Mesenchymal stem cell (in vitro differentiated cells and primary cell): ENCODE results near the gene PODNL1.

Experiments
- DNase-seq: peaks from one replicate; pipeline ENCODE4 v3.0.0-alpha.2; 2013
- H2AFZ ChIP-seq: one replicate; pipeline ENCODE4 v1.6.1; 2013; ENCODE audit warnings: low read depth, mild to moderate bottlenecking, control low read depth, inconsistent platforms, low read length, moderate library complexity
- H2AK5ac ChIP-seq: 2 replicates; pipeline ENCODE4 v1.6.1; 2013; ENCODE audit warnings: low read length, moderate library complexity, mild to moderate bottlenecking, inconsistent platforms; ENCODE audit not compliant: severe bottlenecking
- H2BK120ac ChIP-seq: one replicate; pipeline ENCODE4 v1.6.1; 2013; ENCODE audit warnings: low read depth, mild to moderate bottlenecking, inconsistent platforms, low read length, moderate library complexity
- H2BK12ac ChIP-seq, 2 experiments: one replicate each; pipeline ENCODE4 v1.6.1; 2013; ENCODE audit warnings: inconsistent platforms in 2 of 2, low read length in 2 of 2, mild to moderate bottlenecking in 2 of 2, moderate library complexity in 2 of 2, control low read depth in 1 of 2
- H2BK15ac ChIP-seq: one replicate; pipeline ENCODE4 v1.6.1; 2013; ENCODE audit warnings: mild to moderate bottlenecking, low read depth, inconsistent platforms; ENCODE audit not compliant: poor library complexity, severe bottlenecking
- H2BK5ac ChIP-seq: 2 replicates; pipeline ENCODE4 v1.6.1; 2013; ENCODE audit warnings: low read depth, mild to moderate bottlenecking, low read length, control low read depth, inconsistent platforms; ENCODE audit not compliant: poor library complexity, severe bottlenecking
- H3K14ac ChIP-seq, 2 experiments: one replicate each; pipeline ENCODE4 v1.6.1; 2013; ENCODE audit warnings: inconsistent platforms in 2 of 2, low read length in 2 of 2, control low read depth in 1 of 2, mild to moderate bottlenecking in 1 of 2, moderate library complexity in 1 of 2
- H3K18ac ChIP-seq, 2 experiments: one replicate each; pipeline ENCODE4 v1.6.1; 2013; ENCODE audit warnings: inconsistent platforms in 2 of 2, low read length in 2 of 2, control low read depth in 1 of 2, low read depth in 1 of 2, mild to moderate bottlenecking in 1 of 2
- H3K23ac ChIP-seq, 2 experiments: one replicate each; pipeline ENCODE4 v1.6.1; 2013; ENCODE audit warnings: inconsistent platforms in 2 of 2, low read length in 2 of 2, mild to moderate bottlenecking in 2 of 2, moderate library complexity in 2 of 2, control low read depth in 1 of 2
- H3K27ac ChIP-seq: 2 replicates; pipeline ENCODE4 v1.5.1; 2013; ENCODE audit warnings: mild to moderate bottlenecking, moderate library complexity, low read length, control low read depth, inconsistent platforms; ENCODE audit not compliant: poor library complexity, severe bottlenecking
- H3K27me3 ChIP-seq, 2 experiments: 2 replicates each; pipeline versions ENCODE4 v1.6.1 to v1.7.0; 2013; ENCODE audit warnings: low read length in 2 of 2, mild to moderate bottlenecking in 2 of 2, moderate library complexity in 2 of 2, control low read depth in 1 of 2, inconsistent platforms in 1 of 2; ENCODE audit not compliant: control insufficient read depth in 1 of 2, insufficient read depth in 1 of 2
- H3K36me3 ChIP-seq, 2 experiments: 2 replicates each; pipeline versions ENCODE4 v1.6.1 to v1.7.0; 2013; ENCODE audit warnings: low read length in 2 of 2, control low read depth in 1 of 2, inconsistent platforms in 1 of 2, low read depth in 1 of 2, mild to moderate bottlenecking in 1 of 2; ENCODE audit not compliant: insufficient read depth in 2 of 2, control insufficient read depth in 1 of 2
- H3K4ac ChIP-seq, 2 experiments: one replicate each; pipeline ENCODE4 v1.6.1; 2013; ENCODE audit warnings: inconsistent platforms in 2 of 2, low read length in 2 of 2, mild to moderate bottlenecking in 2 of 2, moderate library complexity in 2 of 2, control low read depth in 1 of 2, low read depth in 1 of 2
- H3K4me1 ChIP-seq: 2 replicates; pipeline ENCODE4 v1.6.1; 2013; ENCODE audit warnings: low read depth, low read length, control low read depth; ENCODE audit not compliant: control insufficient read depth, insufficient read depth
- H3K4me2 ChIP-seq: 2 replicates; pipeline ENCODE4 v1.6.1; 2013; ENCODE audit warnings: low read length, mild to moderate bottlenecking, inconsistent platforms; ENCODE audit not compliant: poor library complexity, severe bottlenecking
- H3K4me3 ChIP-seq, 2 experiments: 2 replicates each; pipeline versions ENCODE4 v1.5.1 to v1.7.0; 2013; ENCODE audit warnings: low read length in 2 of 2, mild to moderate bottlenecking in 2 of 2, control low read depth in 1 of 2, low read depth in 1 of 2; ENCODE audit not compliant: insufficient read depth in 1 of 2
- H3K79me1 ChIP-seq: replicated peaks from 2 replicates; pipeline ENCODE4 v1.6.1; 2013; ENCODE audit warnings: mild to moderate bottlenecking, control low read depth, low read length, inconsistent platforms; ENCODE audit not compliant: poor library complexity, severe bottlenecking
- H3K9ac ChIP-seq: 2 replicates; pipeline ENCODE4 v1.7.0; 2013; ENCODE audit warnings: mild to moderate bottlenecking, low read length, moderate library complexity
- H3K9me3 ChIP-seq: 2 replicates; pipeline ENCODE4 v1.7.0; 2013; ENCODE audit warnings: mild to moderate bottlenecking, low read length; ENCODE audit not compliant: control insufficient read depth
- H4K8ac ChIP-seq: one replicate; pipeline ENCODE4 v1.6.1; 2013; ENCODE audit warnings: inconsistent platforms, mild to moderate bottlenecking, low read length, moderate library complexity
- H4K91ac ChIP-seq: one replicate; pipeline ENCODE4 v1.6.1; 2013; ENCODE audit warnings: mild to moderate bottlenecking, low read length, inconsistent platforms
- WGBS: methylation state at CpG from one replicate; pipeline ENCODE4 v1.1.7; 2013; ENCODE audit warnings: mixed read lengths; 5-methylcytosine and 5-hydroxymethylcytosine counted together

The PODNL1 gene

DNA sequence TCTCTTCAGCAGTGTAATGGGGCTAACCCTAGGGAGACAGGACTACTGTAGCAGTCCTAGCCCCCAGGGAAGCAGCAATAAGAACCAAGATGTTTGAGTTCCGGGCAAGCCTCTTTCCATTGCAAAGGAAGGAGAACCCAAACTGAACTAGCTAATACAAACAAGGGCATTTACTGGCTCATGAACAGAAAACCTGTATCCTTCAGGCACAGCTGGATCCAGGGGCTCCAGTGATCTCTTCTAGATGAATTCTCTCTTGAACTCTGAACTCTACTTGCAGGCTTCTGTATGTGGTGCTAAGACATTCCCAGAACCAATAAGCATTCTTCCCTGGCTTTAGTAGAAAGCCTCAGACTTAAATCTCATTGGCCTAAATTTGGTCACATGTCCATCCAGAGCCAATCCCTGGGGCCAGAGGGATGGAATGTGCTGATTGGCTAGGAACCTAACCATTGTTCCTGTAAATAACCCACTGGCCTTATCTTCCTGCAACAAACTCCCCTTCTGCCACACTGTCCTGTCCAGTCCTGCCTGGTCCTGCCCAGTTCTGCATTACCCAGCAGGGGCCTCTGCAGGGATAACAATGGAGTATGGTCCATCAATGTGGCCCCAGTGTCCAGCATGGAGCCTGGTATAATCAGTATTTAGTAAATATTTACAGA, 3.9 kb upstream of the PODNL1 start:
- H3K27me3 ChIP-seq = peaks cover 4 to 18% of the 10 kb centered on the region in 2 experiments
- peaks cover 6% of the 10 kb centered on the region for H3K9me3 ChIP-seq
- no peak overlapping the region for H4K91ac ChIP-seq
- no peak overlapping the region for H2AFZ ChIP-seq
- H4K8ac ChIP-seq = no peak overlapping the region
- H2BK15ac ChIP-seq = no peak overlapping the region
- no peak overlapping the region for H2BK12ac ChIP-seq
- H3K4ac ChIP-seq = no peak overlapping the region
- no peak overlapping the region for H3K14ac ChIP-seq
- H2AK5ac ChIP-seq = no peak overlapping the region
- no peak overlapping the region for H3K27ac ChIP-seq
- 95% methylated on average over 1 of the region's 1 CpG for WGBS
- no peak overlapping the region for H2BK120ac ChIP-seq
- no peaks in the 10 kb centered on the region for H3K36me3 ChIP-seq
- no peak overlapping the region for H3K23ac ChIP-seq
- H3K18ac ChIP-seq = no peak overlapping the region
- H2BK5ac ChIP-seq = no peak overlapping the region
- peaks cover 12% of the 10 kb centered on the region for H3K4me1 ChIP-seq
- DNase-seq = no peak
- no peak overlapping the region for H3K9ac ChIP-seq
- no peaks in the 10 kb centered on the region for H3K79me1 ChIP-seq
- no peak overlapping the region for H3K4me3 ChIP-seq
- no peak overlapping the region for H3K4me2 ChIP-seq

- DNase-seq = no peak
- Histone ChIP-seq H3K23ac (no peak overlapping the region), H2BK15ac (no peak overlapping the region), H3K18ac (no peak overlapping the region), H2AFZ (no peak overlapping the region), H3K36me3 (peaks cover 0 to 4% of the 10 kb centered on the region in 2 experiments), H2BK120ac (no peak overlapping the region), H3K4me2 (no peak overlapping the region), H3K4me1 (peaks cover 16% of the 10 kb centered on the region), H3K14ac (no peak overlapping the region), H2BK5ac (no peak overlapping the region), H3K9me3 (peaks cover 6% of the 10 kb centered on the region), H4K91ac (peak overlapping the region; percentile 3), H3K4ac (no peak overlapping the region), H3K4me3 (peak overlapping the region in 1 of 2 experiments; percentile 23), H3K9ac (no peak overlapping the region), H2BK12ac (no peak overlapping the region), H2AK5ac (no peak overlapping the region), H3K27me3 (peaks cover 4 to 42% of the 10 kb centered on the region in 2 experiments), H3K27ac (no peak overlapping the region), H4K8ac (peak overlapping the region; percentile 3), H3K79me1 (no peaks in the 10 kb centered on the region)
- WGBS = 60% methylated on average over 21 of the region's 29 CpGs
These were observed 527 bp downstream of the PODNL1 start for GRCh38 chr19:13937479-13938300.

DNA sequence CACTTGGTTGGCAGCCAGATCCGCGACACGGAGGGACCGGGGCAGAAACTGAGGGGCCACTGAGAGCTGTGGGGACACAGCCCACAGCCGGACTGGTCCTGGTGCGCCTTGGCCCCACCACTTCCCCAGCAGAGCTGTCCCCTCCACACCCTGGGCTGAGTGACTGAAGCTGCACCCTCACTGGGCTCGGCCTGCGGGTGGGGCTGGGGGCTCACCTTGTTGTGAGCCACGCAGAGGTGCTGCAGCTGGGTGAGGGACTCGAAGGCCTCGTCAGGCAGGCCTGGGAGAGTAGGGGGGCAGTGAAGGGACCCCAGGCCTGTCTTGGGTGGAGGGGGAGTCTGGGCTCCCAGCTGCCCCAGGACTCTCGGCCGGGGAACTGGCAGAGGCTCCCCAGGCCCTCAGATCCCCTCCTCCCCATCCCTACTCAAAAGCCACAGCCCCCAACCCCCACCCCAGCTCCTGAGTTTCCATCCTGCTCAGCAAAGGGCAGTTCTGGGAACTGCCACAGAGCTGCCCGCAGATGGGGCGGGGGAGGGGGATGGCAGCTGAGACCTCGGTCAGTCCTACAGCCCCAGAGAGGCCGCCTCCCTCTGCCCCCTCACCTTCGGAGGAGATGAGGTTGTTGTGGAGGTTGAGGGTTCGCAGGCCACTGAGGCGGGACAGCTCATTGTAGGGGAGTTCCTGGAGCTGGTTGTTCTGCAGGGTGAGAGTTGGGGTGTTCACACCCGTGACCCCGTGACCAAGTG, 2.3 kb downstream of the PODNL1 start:
- H4K91ac ChIP-seq = peak overlapping the region; percentile 81
- no peak overlapping the region for H3K4ac ChIP-seq
- H2BK15ac ChIP-seq = no peak overlapping the region
- peak overlapping the region; percentile 18 to 53 for H3K18ac ChIP-seq
- H3K27me3 ChIP-seq = peaks cover 4 to 37% of the 10 kb centered on the region in 2 experiments
- no peak overlapping the region for H3K27ac ChIP-seq
- H3K9ac ChIP-seq = no peak overlapping the region
- H2BK12ac ChIP-seq = peak overlapping the region; percentile 33 to 71
- H2AK5ac ChIP-seq = no peak overlapping the region
- no peak overlapping the region for H2BK120ac ChIP-seq
- H3K4me1 ChIP-seq = peaks cover 16% of the 10 kb centered on the region
- no peaks in the 10 kb centered on the region for H3K79me1 ChIP-seq
- H2BK5ac ChIP-seq = no peak overlapping the region
- peaks cover 4 to 14% of the 10 kb centered on the region in 2 experiments for H3K36me3 ChIP-seq
- no peaks in the 10 kb centered on the region for H3K9me3 ChIP-seq
- no peak for DNase-seq
- peak overlapping the region; percentile 77 for H4K8ac ChIP-seq
- no peak overlapping the region for H3K23ac ChIP-seq
- H3K4me3 ChIP-seq = no peak overlapping the region
- WGBS = 79% methylated on average over 10 of the region's 22 CpGs
- H3K14ac ChIP-seq = peak overlapping the region in 1 of 2 experiments; percentile 41
- H2AFZ ChIP-seq = no peak overlapping the region
- H3K4me2 ChIP-seq = no peak overlapping the region

DNA sequence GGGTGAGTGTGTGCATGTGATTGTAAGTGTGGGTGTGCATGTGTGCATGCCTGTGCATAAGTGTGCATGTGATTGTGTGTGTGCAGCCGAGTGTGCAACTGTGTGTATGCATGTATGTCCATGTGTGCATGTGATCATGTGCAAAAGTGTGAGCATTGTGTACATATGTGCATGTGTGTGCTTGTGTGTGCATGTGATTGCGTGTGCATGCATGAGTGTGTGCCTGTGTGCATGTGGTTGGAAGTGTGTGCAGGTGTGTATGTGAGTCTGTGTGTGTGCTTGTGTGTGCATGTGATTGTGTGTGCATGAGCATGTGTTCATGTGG, 3.5 kb downstream of the PODNL1 start:
- H3K9me3 ChIP-seq = no peaks in the 10 kb centered on the region
- H3K23ac ChIP-seq = no peak overlapping the region
- no peak overlapping the region for H2AFZ ChIP-seq
- no peak overlapping the region for H3K4me2 ChIP-seq
- no peak overlapping the region for H3K4ac ChIP-seq
- peaks cover 4 to 37% of the 10 kb centered on the region in 2 experiments for H3K27me3 ChIP-seq
- H4K91ac ChIP-seq = no peak overlapping the region
- 98% methylated on average over 2 of the region's 2 CpGs for WGBS
- no peak overlapping the region for H2AK5ac ChIP-seq
- H3K79me1 ChIP-seq = no peaks in the 10 kb centered on the region
- peaks cover 16% of the 10 kb centered on the region for H3K4me1 ChIP-seq
- H3K4me3 ChIP-seq = no peak overlapping the region
- peaks cover 8 to 25% of the 10 kb centered on the region in 2 experiments for H3K36me3 ChIP-seq
- H3K9ac ChIP-seq = no peak overlapping the region
- H2BK15ac ChIP-seq = no peak overlapping the region
- no peak for DNase-seq
- H3K27ac ChIP-seq = no peak overlapping the region
- no peak overlapping the region for H3K14ac ChIP-seq
- no peak overlapping the region for H2BK12ac ChIP-seq
- no peak overlapping the region for H2BK120ac ChIP-seq
- H2BK5ac ChIP-seq = no peak overlapping the region
- H4K8ac ChIP-seq = no peak overlapping the region
- no peak overlapping the region for H3K18ac ChIP-seq
